GM12878 (cell line): ENCODE measurements around the gene HPS3. TPM values are rescaled to one million over a fixed set of nuclear protein-coding genes. Genes with fewer than 3 reads are reported as not detected.

Source experiments
- ATAC-seq: fragments of 200-7000 bp; cut with Tn5 transposase; 3 replicates; pipeline ENCODE4 v1.9.1; 2020; ENCODE audit warnings: mild to moderate bottlenecking, moderate library complexity
- BruUV-seq: library from RNA; stranded (reverse); fragments of 400-500 nt; replicated peaks from 2 replicates; lab custom pipeline; 2021; lab: Mats Ljungman, UMichigan
- CTCF ChIA-PET: fragments of 300-600 bp; sonication (Branson Sonifier 250); formaldehyde crosslinking; extraction: SDS; loops from one replicate; lab custom pipeline; 2021; ENCODE audit warnings: inconsistent platforms; lab: Yijun Ruan, JAX
- POLR2A ChIA-PET: fragments of 350-600 bp; formaldehyde crosslinking; extraction: SDS; loops from one replicate; lab custom pipeline; 2021; ENCODE audit warnings: inconsistent platforms; lab: Charles Lee
- RAD21 ChIA-PET: fragments of 300-600 bp; sonication (Branson Sonifier 250); formaldehyde crosslinking; loops from one replicate; lab custom pipeline; 2023; ENCODE audit warnings: antibody characterized with exemption; ENCODE audit not compliant: unreplicated experiment; lab: Charles Lee
- SMC1A ChIA-PET: fragments of 300-600 bp; sonication (Branson Sonifier 250); formaldehyde crosslinking; loops from one replicate; lab custom pipeline; 2023; ENCODE audit not compliant: unreplicated experiment, uncharacterized antibody; lab: Charles Lee
- DNase-seq: peaks from one replicate; pipeline ENCODE4 v3.0.0-alpha.2; 2011; ENCODE audit warnings: low read depth, low spot score
- FAIRE-seq: peaks from 3 replicates; lab custom pipeline; 2011; peaks lifted over from hg19 to GRCh38; lab: Jason Lieb, UNC
- H2AFZ ChIP-seq: 2 replicates; pipeline ENCODE4 v1.6.0; 2011; ENCODE audit warnings: low read depth, low read length, control low read depth; ENCODE audit not compliant: control insufficient read depth
- H3K27ac ChIP-seq: 2 replicates; pipeline ENCODE4 v1.5.1; 2011; ENCODE audit warnings: control low read depth; ENCODE audit not compliant: control insufficient read depth, insufficient read depth
- H3K27me3 ChIP-seq, 2 experiments: replicated peaks in 1 of 2; 2 replicates each; pipeline versions ENCODE4 v1.6.0 to v1.6.1; 2011; ENCODE audit warnings: low read length in 1 of 2; ENCODE audit not compliant: control insufficient read depth in 2 of 2, insufficient read depth in 2 of 2
- H3K36me3 ChIP-seq, 2 experiments: 2 replicates each; pipeline ENCODE4 v1.5.1; 2011; ENCODE audit warnings: low read length in 1 of 2; ENCODE audit not compliant: control insufficient read depth in 2 of 2, insufficient read depth in 2 of 2
- H3K4me1 ChIP-seq: 2 replicates; pipeline ENCODE4 v1.6.1; 2011; ENCODE audit warnings: mild to moderate bottlenecking, low read length, moderate library complexity, mixed read lengths; ENCODE audit not compliant: control insufficient read depth, insufficient read depth
- H3K4me2 ChIP-seq: 2 replicates; pipeline ENCODE4 v1.6.0; 2011; ENCODE audit warnings: control low read depth; ENCODE audit not compliant: control insufficient read depth, insufficient read depth
- H3K4me3 ChIP-seq: fragments of 200-600 bp; sonication (generic); 2 replicates; pipeline ENCODE4 v1.5.1; 2016
- H3K79me2 ChIP-seq: 2 replicates; pipeline ENCODE4 v1.6.0; 2011; ENCODE audit warnings: low read length; ENCODE audit not compliant: control insufficient read depth, insufficient read depth
- H3K9ac ChIP-seq: 2 replicates; pipeline ENCODE4 v1.8.0; 2011; ENCODE audit warnings: low read length, control low read depth, mixed read lengths; ENCODE audit not compliant: control insufficient read depth, insufficient read depth
- H3K9me3 ChIP-seq: replicated peaks from 3 replicates; pipeline ENCODE4 v1.5.1; 2011; ENCODE audit warnings: mild to moderate bottlenecking, low read length; ENCODE audit not compliant: control insufficient read depth, insufficient read depth
- H4K20me1 ChIP-seq: 2 replicates; pipeline ENCODE4 v1.6.0; 2011; ENCODE audit not compliant: control insufficient read depth, insufficient read depth
- BCL3 ChIP-seq: IDR thresholded peaks from 2 replicates; pipeline ENCODE4 v1.6.1; 2011; ENCODE audit warnings: borderline replicate concordance, low read depth, mild to moderate bottlenecking, moderate library complexity, low read length; ENCODE audit not compliant: insufficient read depth, poor library complexity, severe bottlenecking
- BCLAF1 ChIP-seq: fragments of 450-650 bp; IDR thresholded peaks from 2 replicates; pipeline ENCODE4 v1.6.1; 2017; ENCODE audit warnings: antibody characterized with exemption, mild to moderate bottlenecking, moderate library complexity
- BHLHE40 ChIP-seq, 2 experiments: fragments of 450-650 bp in 1 of 2; IDR thresholded peaks; 2 replicates each; pipeline ENCODE4 v1.6.1; 2011 to 2017; ENCODE audit warnings: low read depth in 2 of 2, borderline replicate concordance in 1 of 2, improper control_type of control experiment in 1 of 2, low read length in 1 of 2, mild to moderate bottlenecking in 1 of 2
- CEBPB ChIP-seq, 2 experiments: fragments of 150-350 bp in 1 of 2; IDR thresholded peaks; 2 replicates each; pipeline ENCODE4 v1.6.1; 2012 to 2014; ENCODE audit warnings: low read depth in 2 of 2, low read length in 2 of 2, borderline replicate concordance in 1 of 2, inconsistent platforms in 1 of 2
- CHD4 ChIP-seq: fragments of 200-600 bp; sonication (generic); IDR thresholded peaks from 2 replicates; pipeline ENCODE4 v1.6.1; 2016; ENCODE audit warnings: mild to moderate bottlenecking
- FOXK2 ChIP-seq: fragments of 450-650 bp; IDR thresholded peaks from 2 replicates; pipeline ENCODE4 v1.6.1; 2017; ENCODE audit warnings: mild to moderate bottlenecking, moderate library complexity
- GATAD2B ChIP-seq: fragments of 450-650 bp; conservative IDR thresholded peaks from 2 replicates; pipeline ENCODE4 v1.6.1; 2017; ENCODE audit warnings: low read depth, mild to moderate bottlenecking, moderate library complexity
- MEF2A ChIP-seq: IDR thresholded peaks from 2 replicates; pipeline ENCODE4 v1.6.1; 2011; ENCODE audit warnings: low read depth, mild to moderate bottlenecking, low read length, moderate library complexity; ENCODE audit not compliant: insufficient read depth
- MEF2B ChIP-seq: fragments of 450-650 bp; IDR thresholded peaks from 2 replicates; pipeline ENCODE4 v1.6.1; 2018; ENCODE audit warnings: mild to moderate bottlenecking, moderate library complexity; ENCODE audit not compliant: partially characterized antibody, poor library complexity, severe bottlenecking
- NFIC ChIP-seq: IDR thresholded peaks from 2 replicates; pipeline ENCODE4 v1.6.1; 2012; ENCODE audit warnings: low read depth, mild to moderate bottlenecking, inconsistent platforms, low read length, moderate library complexity
- SMAD1 ChIP-seq: fragments of 450-650 bp; IDR thresholded peaks from 2 replicates; pipeline ENCODE4 v1.6.1; 2018; ENCODE audit warnings: mild to moderate bottlenecking, low read depth; ENCODE audit not compliant: partially characterized antibody
- SP1 ChIP-seq: IDR thresholded peaks from one replicate; pipeline ENCODE4 v1.6.1; 2011; ENCODE audit warnings: low read depth, low read length
- SUZ12 ChIP-seq: fragments of 200-600 bp; sonication (generic); IDR thresholded peaks from one replicate; pipeline ENCODE4 v1.6.1; 2018; ENCODE audit warnings: antibody characterized with exemption, mild to moderate bottlenecking; ENCODE audit not compliant: unreplicated experiment
- YBX1 ChIP-seq: fragments of 450-650 bp; IDR thresholded peaks from 2 replicates; pipeline ENCODE4 v1.6.1; 2016; ENCODE audit warnings: antibody characterized with exemption
- ZNF274 ChIP-seq: IDR thresholded peaks from one replicate; pipeline ENCODE4 v1.8.0; 2011; ENCODE audit not compliant: insufficient read length, insufficient read depth
- ZNF622 ChIP-seq: fragments of 450-650 bp; IDR thresholded peaks from 2 replicates; pipeline ENCODE4 v1.6.1; 2017; ENCODE audit warnings: mild to moderate bottlenecking, inconsistent platforms
- WGBS: methylation state at CpG from one replicate; pipeline ENCODE4 v1.1.6; 2016; ENCODE audit warnings: low lambda C conversion rate; ENCODE audit not compliant: insufficient replicate concordance, insufficient coverage; ENCODE audit errors: missing lambda C conversion rate; 5-methylcytosine and 5-hydroxymethylcytosine counted together
- in situ Hi-C: fragments of 300-500 bp; cut with MboI; formaldehyde crosslinking; loops from 9 replicates; pipeline ENCODE4 v1.14.3; 2018; ENCODE audit warnings: mixed read lengths
- intact Hi-C: fragments of 100-400 bp; cut with micrococcal nuclease; formaldehyde crosslinking; loops from one replicate; pipeline ENCODE4 v1.14.2; 2022; ENCODE audit not compliant: unreplicated experiment
- polyA plus RNA-seq, 11 experiments: library from polyadenylated mRNA; depleted of rRNA in 4 of 11; unstranded in 6 of 11; stranded (reverse) in 5 of 11; fragments of >200 nt; fragmentation: Nextera tagmentation in 4 of 11; fragmentation: Illumina TruSeq in 1 of 11; extraction: Ambion mirVana in 4 of 11; extraction: Trizol in 1 of 11; gene quantifications; 1 replicate in 1 of 11; 2 replicates in 10 of 11; pipeline versions ENCODE4 v1.2.1 to v1.2.3, GENCODE V29; 2011 to 2016; ENCODE audit warnings: inconsistent platforms in 2 of 11, missing spikeins in 2 of 11, low read depth in 1 of 11
- total RNA-seq, 4 experiments: library from RNA; depleted of rRNA in 3 of 4; stranded (reverse); fragments of >200 nt in 3 of 4; fragmentation: Illumina TruSeq in 1 of 4; extraction: Trizol in 1 of 4; gene quantifications; 2 replicates each; pipeline versions ENCODE4 v1.2.1 to v1.2.3, GENCODE V29; 2013 to 2021
- TF ChIP-seq, protein P1 (sequence below): IDR thresholded peaks from 2 replicates; pipeline ENCODE4 v1.6.1; 2011; ENCODE audit warnings: borderline replicate concordance, low read depth, mild to moderate bottlenecking, moderate library complexity, mixed read lengths, low read length; ENCODE audit not compliant: insufficient read depth; ENCODE audit errors: extremely low read length

Gene HPS3
- total and polyA plus RNA-seq, 10 of the 15 experiments (the other 5 are each of a cell fraction or from before 2014, with no cell fraction given): 2.7 to 26.5 (median 14.8) TPM

- TF ChIP-seq BCL3: no peak
- TF ChIP-seq MEF2A: no peak
- TF ChIP-seq FOXK2: no peak
- TF ChIP-seq SMAD1: no peak
These were observed 27.8 kb upstream of the HPS3 start (continued) for GRCh38 chr3:149101641-149102040.

GRCh38 chr3:149104484-149104883, 25.0 kb upstream of the HPS3 start:
- ChIA-PET CTCF (interaction anchor here (0.6 kb wide), 1 partner anchor 69 kb away, joined by 3 read pairs; no protein-coding TSS in a partner anchor), RAD21 (no interaction called here), POLR2A (no interaction called here), SMC1A (no interaction called here)
- Histone ChIP-seq H2AFZ (no peak overlapping the region), H3K9me3 (no peaks in the 10 kb centered on the region; the same call in 2 of the 3 replicates), H3K4me1 (no peaks in the 10 kb centered on the region), H3K79me2 (no peaks in the 10 kb centered on the region), H4K20me1 (no peaks in the 10 kb centered on the region), H3K36me3 (no peaks in the 10 kb centered on the region), H3K4me2 (no peak overlapping the region), H3K27ac (no peak overlapping the region), H3K27me3 (no peaks in the 10 kb centered on the region), H3K9ac (no peak overlapping the region), H3K4me3 (no peak overlapping the region)
- FAIRE-seq: no peak
- no peak for ATAC-seq
- intact Hi-C loops (no loop called here), in situ Hi-C loops (no loop called here)
- no TSS peak for BruUV-seq
- 71% methylated on average over 3 of the region's 3 CpGs for WGBS
- no peak for DNase-seq
- no peak for TF ChIP-seq CHD4
- no peak for TF ChIP-seq BHLHE40 (IDR thresholded peaks at IDR 0.05; ENCODE audit: borderline replicate concordance in 1 of 2, low read depth in 2 of 2, low read length in 1 of 2)
- no peak for TF ChIP-seq YBX1
- TF ChIP-seq CEBPB (IDR thresholded peaks at IDR 0.05; ENCODE audit: borderline replicate concordance in 1 of 2, low read depth in 2 of 2, low read length in 2 of 2): no peak
- TF ChIP-seq MEF2B: no peak
- no peak for TF ChIP-seq SP1
- no peak for TF ChIP-seq ZNF274
- TF ChIP-seq NFIC: no peak
- TF ChIP-seq ZNF622: no peak
- TF ChIP-seq, protein P1, sequence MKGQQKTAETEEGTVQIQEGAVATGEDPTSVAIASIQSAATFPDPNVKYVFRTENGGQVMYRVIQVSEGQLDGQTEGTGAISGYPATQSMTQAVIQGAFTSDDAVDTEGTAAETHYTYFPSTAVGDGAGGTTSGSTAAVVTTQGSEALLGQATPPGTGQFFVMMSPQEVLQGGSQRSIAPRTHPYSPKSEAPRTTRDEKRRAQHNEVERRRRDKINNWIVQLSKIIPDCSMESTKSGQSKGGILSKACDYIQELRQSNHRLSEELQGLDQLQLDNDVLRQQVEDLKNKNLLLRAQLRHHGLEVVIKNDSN: no peak
- no peak for TF ChIP-seq GATAD2B
- no peak for TF ChIP-seq MEF2A
- TF ChIP-seq BCLAF1: no peak
- TF ChIP-seq SUZ12: no peak
